CD4-positive, alpha-beta T cell (primary cell): ENCODE results near the gene WNT2. TPM values are rescaled to one million over a fixed set of nuclear protein-coding genes. Genes with fewer than 3 reads are reported as not detected.

Source experiments
- ATAC-seq: fragments of 200-7000 bp; cut with Tn5 transposase; one replicate; pipeline ENCODE4 v1.10.0; 2022; ENCODE audit warnings: mild to moderate bottlenecking; ENCODE audit not compliant: poor library complexity
- CTCF ChIA-PET: fragments of 350-600 bp; sonication (Branson Sonifier 250); formaldehyde crosslinking; loops from one replicate; lab custom pipeline; 2021; ENCODE audit warnings: antibody characterized with exemption, inconsistent platforms; lab: Charles Lee
- POLR2A ChIA-PET: fragments of 350-600 bp; sonication (Branson Sonifier 250); formaldehyde crosslinking; loops from one replicate; lab custom pipeline; 2021; ENCODE audit warnings: antibody characterized with exemption, inconsistent platforms; lab: Charles Lee
- DNase-seq, 14 experiments: peaks; one replicate each; pipeline ENCODE4 v3.0.0-alpha.2; 2013 to 2020; ENCODE audit warnings: mixed read lengths in 2 of 14
- H3K27ac ChIP-seq, 2 donors: one replicate each; pipeline versions ENCODE4 v1.5.1 to v1.7.0; 2013; ENCODE audit warnings: low read length in 2 of 2, low read depth in 1 of 2, mild to moderate bottlenecking in 1 of 2
- H3K27me3 ChIP-seq, 2 experiments: 1 replicate in 1 of 2; 2 replicates in 1 of 2; pipeline versions ENCODE4 v1.6.1 to v1.7.0; 2013; ENCODE audit warnings: low read length in 2 of 2, control low read depth in 1 of 2, mild to moderate bottlenecking in 1 of 2, moderate library complexity in 1 of 2; ENCODE audit not compliant: insufficient read depth in 2 of 2, control insufficient read depth in 1 of 2
- H3K36me3 ChIP-seq: one replicate; pipeline ENCODE4 v1.6.1; 2013; ENCODE audit warnings: low read length, control low read depth; ENCODE audit not compliant: insufficient read depth
- H3K4me1 ChIP-seq: one replicate; pipeline ENCODE4 v1.6.1; 2013; ENCODE audit warnings: low read length, control low read depth; ENCODE audit not compliant: insufficient read depth
- H3K4me3 ChIP-seq: one replicate; pipeline ENCODE4 v1.5.1; 2013; ENCODE audit warnings: mild to moderate bottlenecking, low read length, moderate library complexity
- H3K9me3 ChIP-seq, 2 experiments: 1 replicate in 1 of 2; 2 replicates in 1 of 2; pipeline versions ENCODE4 v1.6.1 to v1.7.0; 2013; ENCODE audit warnings: low read length in 2 of 2, mild to moderate bottlenecking in 2 of 2, control low read depth in 1 of 2, moderate library complexity in 1 of 2; ENCODE audit not compliant: control insufficient read depth in 1 of 2, insufficient read depth in 1 of 2
- H3K27ac Mint-ChIP-seq: one replicate; pipeline ENCODE4 v1.8.0; 2020; ENCODE audit warnings: mixed read lengths
- H3K27me3 Mint-ChIP-seq: one replicate; pipeline ENCODE4 v1.8.0; 2021; ENCODE audit warnings: mixed read lengths
- H3K36me3 Mint-ChIP-seq: one replicate; pipeline ENCODE4 v1.8.0; 2021; ENCODE audit warnings: low read depth, mixed read lengths
- H3K4me1 Mint-ChIP-seq: one replicate; pipeline ENCODE4 v1.8.0; 2021; ENCODE audit warnings: low read depth, mixed read lengths
- H3K4me3 Mint-ChIP-seq: one replicate; pipeline ENCODE4 v1.8.0; 2020; ENCODE audit warnings: mild to moderate bottlenecking, mixed read lengths
- H3K9me3 Mint-ChIP-seq: one replicate; pipeline ENCODE4 v1.8.0; 2020; ENCODE audit warnings: mixed read lengths
- intact Hi-C, 2 experiments: fragments of 100-400 bp; cut with DNase I in 1 of 2; cut with micrococcal nuclease in 1 of 2; formaldehyde crosslinking; loops; one replicate each; pipeline versions ENCODE4 v1.15.1 to v1.9.0; 2023 to 2025; cut with DNase I, micrococcal nuclease
- total RNA-seq, 174 experiments: library from RNA in 2 of 174; stranded (reverse) in 2 of 174; gene quantifications; one replicate each; pipeline ENCODE4 v1.2.3 and lab custom pipeline; 2021 to 2026
- TF ChIP-seq, protein P1 (sequence below): fragments of 200-600 bp; IDR thresholded peaks from one replicate; pipeline ENCODE4 v1.8.0; 2022; ENCODE audit warnings: antibody characterized with exemption, mild to moderate bottlenecking

WNT2 gene
- total RNA-seq, 2 experiments from 2014 or later, result not detected

DNA sequence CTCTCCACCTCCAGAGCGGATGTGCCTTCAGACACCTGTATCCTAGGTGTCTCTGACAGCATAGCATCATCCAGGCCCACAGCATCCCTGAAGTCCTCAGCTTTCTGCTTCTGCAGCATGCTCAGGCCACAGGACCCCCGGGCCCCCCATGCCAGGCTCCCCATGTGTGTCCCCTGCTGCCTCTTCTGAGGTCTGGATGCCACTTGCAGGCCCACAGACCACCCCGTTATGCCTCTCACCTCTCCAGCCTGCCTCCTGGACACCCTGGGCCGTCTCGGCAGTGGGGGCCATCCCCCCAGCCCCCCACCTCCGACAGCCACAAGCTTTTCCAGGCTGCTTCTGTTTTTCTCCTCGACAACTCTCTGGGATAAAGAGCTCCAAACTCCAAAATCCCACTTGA is 84.4 kb downstream of the WNT2 start:
- H3K9me3 ChIP-seq, result peaks cover 0 to 3% of the 10 kb centered on the region in 2 experiments
- H3K27me3 ChIP-seq, result peaks cover 4 to 7% of the 10 kb centered on the region in 2 experiments
- Mint-ChIP-seq H3K4me1 (no peaks in the 10 kb centered on the region), H3K27ac (no peak overlapping the region), H3K27me3 (peaks cover 42% of the 10 kb centered on the region), H3K4me3 (no peak overlapping the region), H3K36me3 (no peaks in the 10 kb centered on the region), H3K9me3 (peaks cover 4% of the 10 kb centered on the region)
- ATAC-seq (no peak), DNase-seq (no peak)
- ChIA-PET CTCF (no interaction called here), POLR2A (no interaction called here)
- intact Hi-C loops, result no loop called here
- TF ChIP-seq, protein P1, sequence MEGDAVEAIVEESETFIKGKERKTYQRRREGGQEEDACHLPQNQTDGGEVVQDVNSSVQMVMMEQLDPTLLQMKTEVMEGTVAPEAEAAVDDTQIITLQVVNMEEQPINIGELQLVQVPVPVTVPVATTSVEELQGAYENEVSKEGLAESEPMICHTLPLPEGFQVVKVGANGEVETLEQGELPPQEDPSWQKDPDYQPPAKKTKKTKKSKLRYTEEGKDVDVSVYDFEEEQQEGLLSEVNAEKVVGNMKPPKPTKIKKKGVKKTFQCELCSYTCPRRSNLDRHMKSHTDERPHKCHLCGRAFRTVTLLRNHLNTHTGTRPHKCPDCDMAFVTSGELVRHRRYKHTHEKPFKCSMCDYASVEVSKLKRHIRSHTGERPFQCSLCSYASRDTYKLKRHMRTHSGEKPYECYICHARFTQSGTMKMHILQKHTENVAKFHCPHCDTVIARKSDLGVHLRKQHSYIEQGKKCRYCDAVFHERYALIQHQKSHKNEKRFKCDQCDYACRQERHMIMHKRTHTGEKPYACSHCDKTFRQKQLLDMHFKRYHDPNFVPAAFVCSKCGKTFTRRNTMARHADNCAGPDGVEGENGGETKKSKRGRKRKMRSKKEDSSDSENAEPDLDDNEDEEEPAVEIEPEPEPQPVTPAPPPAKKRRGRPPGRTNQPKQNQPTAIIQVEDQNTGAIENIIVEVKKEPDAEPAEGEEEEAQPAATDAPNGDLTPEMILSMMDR, result no peak
- no peaks in the 10 kb centered on the region for H3K4me1 ChIP-seq
- no peak overlapping the region for H3K4me3 ChIP-seq
- H3K36me3 ChIP-seq, result no peaks in the 10 kb centered on the region
- H3K27ac ChIP-seq, result no peak overlapping the region

DNA sequence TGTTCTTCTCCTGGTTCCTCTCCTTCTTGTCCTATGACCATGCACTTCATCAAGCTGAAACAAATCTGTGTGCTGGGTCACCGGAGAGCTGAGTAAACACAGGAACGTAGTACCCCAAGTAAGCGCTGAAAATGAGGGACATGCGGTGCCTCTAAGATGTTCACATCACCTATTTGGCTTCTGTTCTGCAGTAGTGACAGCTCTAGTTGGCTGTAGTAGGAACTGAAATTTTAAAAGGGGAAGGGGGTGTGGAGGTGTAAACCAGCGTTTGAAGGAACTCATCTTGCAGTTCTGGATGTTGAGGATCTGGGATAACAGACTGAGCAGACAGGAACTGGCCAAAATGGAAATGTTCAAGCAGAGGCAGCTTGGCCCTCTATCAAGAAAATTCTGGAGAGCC is 85.2 kb downstream of the WNT2 start:
- Mint-ChIP-seq H3K9me3 (peaks cover 4% of the 10 kb centered on the region), H3K4me3 (no peak overlapping the region), H3K4me1 (no peaks in the 10 kb centered on the region), H3K27me3 (peaks cover 35% of the 10 kb centered on the region), H3K27ac (no peak overlapping the region), H3K36me3 (no peaks in the 10 kb centered on the region)
- CTCF ChIA-PET, result no interaction called here
- H3K9me3 ChIP-seq, result peaks cover 0 to 3% of the 10 kb centered on the region in 2 experiments
- no peak overlapping the region for H3K27ac ChIP-seq
- POLR2A ChIA-PET, result no interaction called here
- H3K27me3 ChIP-seq, result peaks cover 4 to 7% of the 10 kb centered on the region in 2 experiments
- H3K36me3 ChIP-seq, result no peaks in the 10 kb centered on the region
- H3K4me3 ChIP-seq, result no peak overlapping the region
- intact Hi-C loops, result no loop called here
- no peaks in the 10 kb centered on the region for H3K4me1 ChIP-seq
- ATAC-seq, result no peak
- no peak for DNase-seq
- TF ChIP-seq, protein P1, result no peak

DNA sequence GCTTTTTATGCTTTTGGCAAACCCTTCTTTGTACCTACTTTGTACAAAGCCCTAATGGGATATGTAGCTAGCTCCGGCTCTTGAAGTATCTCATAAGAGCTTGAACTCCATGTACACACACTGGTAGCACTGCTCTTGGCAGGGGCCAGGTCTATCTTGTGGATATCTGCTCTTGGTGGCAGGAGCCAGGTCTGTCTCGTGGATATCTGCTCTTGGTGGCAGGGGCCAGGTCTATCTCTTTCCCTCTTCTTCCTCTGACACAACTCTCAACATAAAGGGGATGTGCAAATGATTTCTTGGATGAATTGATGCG is 91.9 kb downstream of the WNT2 start:
- Mint-ChIP-seq H3K27me3 (no peaks in the 10 kb centered on the region), H3K4me1 (no peaks in the 10 kb centered on the region), H3K9me3 (peaks cover 4% of the 10 kb centered on the region), H3K27ac (no peak overlapping the region), H3K36me3 (no peaks in the 10 kb centered on the region), H3K4me3 (no peak overlapping the region)
- H3K36me3 ChIP-seq, result no peaks in the 10 kb centered on the region
- ATAC-seq (no peak), DNase-seq (no peak)
- intact Hi-C loops, result no loop called here
- H3K9me3 ChIP-seq, result no peaks in the 10 kb centered on the region
- ChIA-PET POLR2A (no interaction called here), CTCF (no interaction called here)
- no peaks in the 10 kb centered on the region for H3K4me1 ChIP-seq
- H3K4me3 ChIP-seq, result no peak overlapping the region
- TF ChIP-seq, protein P1, result no peak
- no peak overlapping the region for H3K27ac ChIP-seq
- no peaks in the 10 kb centered on the region for H3K27me3 ChIP-seq
